GM12878 (cell line): Measurements from ENCODE around the gene GGT1.

ENCODE experiments used
- TF ChIP-seq, protein P1 (sequence below), 3 experiments: IDR thresholded peaks in 2 of 3; conservative IDR thresholded peaks in 1 of 3; 2 replicates each; pipeline ENCODE4 v1.5.1; 2011; ENCODE audit warnings: low read depth in 3 of 3, low read length in 3 of 3, mild to moderate bottlenecking in 3 of 3, control low read depth in 2 of 3, moderate library complexity in 2 of 3, inconsistent platforms in 1 of 3, mixed read lengths in 1 of 3; ENCODE audit not compliant: control insufficient read depth in 2 of 3, insufficient read depth in 1 of 3; ENCODE audit errors: extremely low read depth in 1 of 3
- TF ChIP-seq, protein P2 (sequence below): fragments of 450-650 bp; IDR thresholded peaks from 2 replicates; pipeline ENCODE4 v1.6.1; 2017; ENCODE audit warnings: mild to moderate bottlenecking
- TF ChIP-seq, protein P3 (sequence below): fragments of 450-650 bp; formaldehyde crosslinking; IDR thresholded peaks from 2 replicates; pipeline ENCODE4 v1.4.0; 2020; ENCODE audit warnings: mild to moderate bottlenecking, moderate library complexity

DNA sequence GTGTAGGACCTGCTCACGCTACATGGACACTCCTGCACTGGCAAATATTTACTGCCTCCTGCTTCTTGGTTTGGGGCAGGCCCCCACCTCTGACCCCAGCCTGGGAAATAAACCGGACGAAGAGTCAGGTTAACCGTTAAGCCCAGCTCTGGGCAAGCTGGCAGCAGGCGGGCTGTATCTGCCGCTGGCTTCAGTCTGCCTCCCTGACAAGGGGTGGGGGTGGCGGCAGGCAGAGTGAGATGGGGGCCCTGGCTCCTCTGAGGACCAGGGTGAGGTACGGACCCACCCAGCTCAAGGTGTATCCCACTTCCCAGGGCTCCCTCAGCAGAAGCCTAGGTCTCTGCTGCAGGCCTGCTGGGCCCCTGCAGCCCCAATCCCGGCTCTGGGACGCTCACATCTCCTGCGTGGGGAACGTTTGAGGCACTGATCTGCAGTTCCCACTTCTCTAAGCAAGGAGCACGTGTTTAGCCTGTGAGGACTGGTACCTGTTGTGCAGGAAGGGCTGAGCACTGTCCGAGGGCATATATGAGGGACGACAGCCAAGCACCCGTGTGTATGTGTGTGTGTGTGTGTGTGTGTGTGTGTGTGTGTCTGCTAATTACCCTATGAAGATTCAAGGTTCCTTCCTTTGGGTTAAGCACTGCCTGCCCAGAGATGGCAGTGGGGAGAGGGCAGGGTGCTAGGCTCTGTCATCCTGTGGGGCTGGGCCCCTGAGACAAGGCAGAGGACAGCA lies 9.0 kb upstream of the GGT1 start:
- TF ChIP-seq, protein P1, sequence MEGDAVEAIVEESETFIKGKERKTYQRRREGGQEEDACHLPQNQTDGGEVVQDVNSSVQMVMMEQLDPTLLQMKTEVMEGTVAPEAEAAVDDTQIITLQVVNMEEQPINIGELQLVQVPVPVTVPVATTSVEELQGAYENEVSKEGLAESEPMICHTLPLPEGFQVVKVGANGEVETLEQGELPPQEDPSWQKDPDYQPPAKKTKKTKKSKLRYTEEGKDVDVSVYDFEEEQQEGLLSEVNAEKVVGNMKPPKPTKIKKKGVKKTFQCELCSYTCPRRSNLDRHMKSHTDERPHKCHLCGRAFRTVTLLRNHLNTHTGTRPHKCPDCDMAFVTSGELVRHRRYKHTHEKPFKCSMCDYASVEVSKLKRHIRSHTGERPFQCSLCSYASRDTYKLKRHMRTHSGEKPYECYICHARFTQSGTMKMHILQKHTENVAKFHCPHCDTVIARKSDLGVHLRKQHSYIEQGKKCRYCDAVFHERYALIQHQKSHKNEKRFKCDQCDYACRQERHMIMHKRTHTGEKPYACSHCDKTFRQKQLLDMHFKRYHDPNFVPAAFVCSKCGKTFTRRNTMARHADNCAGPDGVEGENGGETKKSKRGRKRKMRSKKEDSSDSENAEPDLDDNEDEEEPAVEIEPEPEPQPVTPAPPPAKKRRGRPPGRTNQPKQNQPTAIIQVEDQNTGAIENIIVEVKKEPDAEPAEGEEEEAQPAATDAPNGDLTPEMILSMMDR (IDR thresholded peaks at IDR 0.05 in 2 of 3, conservative IDR thresholded peaks at IDR 0.05 in 1 of 3; ENCODE audit: control insufficient read depth in 2 of 3, extremely low read depth in 1 of 3, insufficient read depth in 1 of 3, low read depth in 3 of 3, low read length in 3 of 3), result no peak
- TF ChIP-seq, protein P2, sequence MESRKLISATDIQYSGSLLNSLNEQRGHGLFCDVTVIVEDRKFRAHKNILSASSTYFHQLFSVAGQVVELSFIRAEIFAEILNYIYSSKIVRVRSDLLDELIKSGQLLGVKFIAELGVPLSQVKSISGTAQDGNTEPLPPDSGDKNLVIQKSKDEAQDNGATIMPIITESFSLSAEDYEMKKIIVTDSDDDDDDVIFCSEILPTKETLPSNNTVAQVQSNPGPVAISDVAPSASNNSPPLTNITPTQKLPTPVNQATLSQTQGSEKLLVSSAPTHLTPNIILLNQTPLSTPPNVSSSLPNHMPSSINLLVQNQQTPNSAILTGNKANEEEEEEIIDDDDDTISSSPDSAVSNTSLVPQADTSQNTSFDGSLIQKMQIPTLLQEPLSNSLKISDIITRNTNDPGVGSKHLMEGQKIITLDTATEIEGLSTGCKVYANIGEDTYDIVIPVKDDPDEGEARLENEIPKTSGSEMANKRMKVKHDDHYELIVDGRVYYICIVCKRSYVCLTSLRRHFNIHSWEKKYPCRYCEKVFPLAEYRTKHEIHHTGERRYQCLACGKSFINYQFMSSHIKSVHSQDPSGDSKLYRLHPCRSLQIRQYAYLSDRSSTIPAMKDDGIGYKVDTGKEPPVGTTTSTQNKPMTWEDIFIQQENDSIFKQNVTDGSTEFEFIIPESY, result no peak
- TF ChIP-seq, protein P3, sequence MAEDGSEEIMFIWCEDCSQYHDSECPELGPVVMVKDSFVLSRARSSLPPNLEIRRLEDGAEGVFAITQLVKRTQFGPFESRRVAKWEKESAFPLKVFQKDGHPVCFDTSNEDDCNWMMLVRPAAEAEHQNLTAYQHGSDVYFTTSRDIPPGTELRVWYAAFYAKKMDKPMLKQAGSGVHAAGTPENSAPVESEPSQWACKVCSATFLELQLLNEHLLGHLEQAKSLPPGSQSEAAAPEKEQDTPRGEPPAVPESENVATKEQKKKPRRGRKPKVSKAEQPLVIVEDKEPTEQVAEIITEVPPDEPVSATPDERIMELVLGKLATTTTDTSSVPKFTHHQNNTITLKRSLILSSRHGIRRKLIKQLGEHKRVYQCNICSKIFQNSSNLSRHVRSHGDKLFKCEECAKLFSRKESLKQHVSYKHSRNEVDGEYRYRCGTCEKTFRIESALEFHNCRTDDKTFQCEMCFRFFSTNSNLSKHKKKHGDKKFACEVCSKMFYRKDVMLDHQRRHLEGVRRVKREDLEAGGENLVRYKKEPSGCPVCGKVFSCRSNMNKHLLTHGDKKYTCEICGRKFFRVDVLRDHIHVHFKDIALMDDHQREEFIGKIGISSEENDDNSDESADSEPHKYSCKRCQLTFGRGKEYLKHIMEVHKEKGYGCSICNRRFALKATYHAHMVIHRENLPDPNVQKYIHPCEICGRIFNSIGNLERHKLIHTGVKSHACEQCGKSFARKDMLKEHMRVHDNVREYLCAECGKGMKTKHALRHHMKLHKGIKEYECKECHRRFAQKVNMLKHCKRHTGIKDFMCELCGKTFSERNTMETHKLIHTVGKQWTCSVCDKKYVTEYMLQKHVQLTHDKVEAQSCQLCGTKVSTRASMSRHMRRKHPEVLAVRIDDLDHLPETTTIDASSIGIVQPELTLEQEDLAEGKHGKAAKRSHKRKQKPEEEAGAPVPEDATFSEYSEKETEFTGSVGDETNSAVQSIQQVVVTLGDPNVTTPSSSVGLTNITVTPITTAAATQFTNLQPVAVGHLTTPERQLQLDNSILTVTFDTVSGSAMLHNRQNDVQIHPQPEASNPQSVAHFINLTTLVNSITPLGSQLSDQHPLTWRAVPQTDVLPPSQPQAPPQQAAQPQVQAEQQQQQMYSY (CRISPR knock-in tag), result no peak
